WTC11 (cell line): ENCODE measurements around the gene LRP1. TPM values are rescaled to one million over a fixed set of nuclear protein-coding genes. Genes with fewer than 3 reads are reported as not detected.

Experiments
- ATAC-seq: fragments of 200-7000 bp; cut with Tn5 transposase; 2 replicates; pipeline ENCODE4 v1.10.0; 2021; ENCODE audit warnings: mild to moderate bottlenecking, moderate library complexity
- CTCF ChIA-PET: fragments of 300-600 bp; sonication (Branson Sonifier 250); formaldehyde crosslinking; loops from one replicate; lab custom pipeline; 2021; ENCODE audit warnings: antibody characterized with exemption; lab: Charles Lee
- POLR2A ChIA-PET: fragments of 350-600 bp; sonication (Branson Sonifier 250); formaldehyde crosslinking; loops from one replicate; lab custom pipeline; 2021; ENCODE audit warnings: antibody characterized with exemption; lab: Charles Lee
- DNase-seq: peaks from one replicate; pipeline ENCODE4 v3.0.0; 2021; ENCODE audit warnings: low spot score
- H3K27ac Mint-ChIP-seq: 2 replicates; pipeline ENCODE4 v1.8.0; 2021; ENCODE audit warnings: mixed read lengths
- H3K27me3 Mint-ChIP-seq: 2 replicates; pipeline ENCODE4 v1.8.0; 2021; ENCODE audit warnings: low read depth, mild to moderate bottlenecking, moderate library complexity, mixed read lengths
- H3K36me3 Mint-ChIP-seq: 2 replicates; pipeline ENCODE4 v1.8.0; 2021; ENCODE audit warnings: mixed read lengths
- H3K4me1 Mint-ChIP-seq: 2 replicates; pipeline ENCODE4 v1.8.0; 2022; ENCODE audit warnings: mixed read lengths
- H3K4me3 Mint-ChIP-seq: 2 replicates; pipeline ENCODE4 v1.8.0; 2021; ENCODE audit warnings: mild to moderate bottlenecking, moderate library complexity, mixed read lengths
- H3K9me3 Mint-ChIP-seq: 2 replicates; pipeline ENCODE4 v1.8.0; 2021; ENCODE audit warnings: mixed read lengths
- AFF4 ChIP-seq: sonication (generic); formaldehyde crosslinking; IDR thresholded peaks from 2 replicates; pipeline ENCODE4 v1.8.1; 2023; ENCODE audit warnings: mild to moderate bottlenecking, missing genetic modification reagents, borderline replicate concordance
- ATF3 ChIP-seq: sonication (generic); formaldehyde crosslinking; conservative IDR thresholded peaks from 2 replicates; pipeline ENCODE4 v1.8.1; 2022; ENCODE audit warnings: mild to moderate bottlenecking, missing genetic modification reagents
- ATF6 ChIP-seq: sonication (generic); formaldehyde crosslinking; IDR thresholded peaks from 2 replicates; pipeline ENCODE4 v1.8.1; 2023; ENCODE audit warnings: mild to moderate bottlenecking, missing genetic modification reagents
- CBFB ChIP-seq: sonication (generic); formaldehyde crosslinking; IDR thresholded peaks from 2 replicates; pipeline ENCODE4 v1.8.1; 2022; ENCODE audit warnings: mild to moderate bottlenecking, low read depth, missing genetic modification reagents
- CREM ChIP-seq: sonication (generic); formaldehyde crosslinking; IDR thresholded peaks from 2 replicates; pipeline ENCODE4 v1.8.1; 2022; ENCODE audit warnings: mild to moderate bottlenecking, missing genetic modification reagents, moderate library complexity
- FOXJ3 ChIP-seq: sonication (generic); formaldehyde crosslinking; IDR thresholded peaks from 2 replicates; pipeline ENCODE4 v1.9.0; 2021; ENCODE audit warnings: missing genetic modification reagents, mild to moderate bottlenecking, borderline replicate concordance
- GRHL2 ChIP-seq: fragments of 250-450 bp; sonication (Bioruptor Pico); IDR thresholded peaks from 2 replicates; pipeline ENCODE4 v1.8.0; 2022; ENCODE audit warnings: mild to moderate bottlenecking, moderate library complexity; ENCODE audit not compliant: insufficient replicate concordance, severe bottlenecking
- IRF1 ChIP-seq: sonication (generic); formaldehyde crosslinking; IDR thresholded peaks from 2 replicates; pipeline ENCODE4 v1.8.0; 2023; ENCODE audit warnings: missing genetic modification reagents
- KAT7 ChIP-seq: sonication (generic); formaldehyde crosslinking; IDR thresholded peaks from 2 replicates; pipeline ENCODE4 v1.8.1; 2023; ENCODE audit warnings: missing genetic modification reagents, mild to moderate bottlenecking, borderline replicate concordance
- MAX ChIP-seq: sonication (generic); formaldehyde crosslinking; IDR thresholded peaks from 2 replicates; pipeline ENCODE4 v1.8.0; 2022; ENCODE audit warnings: mild to moderate bottlenecking, missing genetic modification reagents
- MXD4 ChIP-seq: fragments of 250-450 bp; sonication (Bioruptor Pico); IDR thresholded peaks from 2 replicates; pipeline ENCODE4 v1.8.0; 2021; ENCODE audit warnings: mild to moderate bottlenecking, moderate library complexity, borderline replicate concordance
- NFATC4 ChIP-seq: fragments of 250-450 bp; sonication (Bioruptor Pico); IDR thresholded peaks from 2 replicates; pipeline ENCODE4 v1.9.0; 2021; ENCODE audit warnings: mild to moderate bottlenecking
- STAT6 ChIP-seq: sonication (generic); formaldehyde crosslinking; conservative IDR thresholded peaks from 2 replicates; pipeline ENCODE4 v1.8.1; 2023; ENCODE audit warnings: mild to moderate bottlenecking, low read depth, missing genetic modification reagents, moderate library complexity
- TEAD4 ChIP-seq: sonication (generic); formaldehyde crosslinking; IDR thresholded peaks from 2 replicates; pipeline ENCODE4 v1.8.0; 2022; ENCODE audit warnings: mild to moderate bottlenecking, missing genetic modification reagents
- USF1 ChIP-seq: sonication (generic); formaldehyde crosslinking; IDR thresholded peaks from 2 replicates; pipeline ENCODE4 v1.8.0; 2022; ENCODE audit warnings: mild to moderate bottlenecking, missing genetic modification reagents
- ZBTB43 ChIP-seq: sonication (generic); formaldehyde crosslinking; IDR thresholded peaks from 2 replicates; pipeline ENCODE4 v1.8.1; 2023; ENCODE audit warnings: mild to moderate bottlenecking, missing genetic modification reagents
- ZNF121 ChIP-seq: sonication (generic); formaldehyde crosslinking; IDR thresholded peaks from 2 replicates; pipeline ENCODE4 v1.8.0; 2023; ENCODE audit warnings: missing genetic modification reagents
- ZNF425 ChIP-seq: fragments of 250-450 bp; sonication (Bioruptor Pico); conservative IDR thresholded peaks from 2 replicates; pipeline ENCODE4 v1.9.0; 2021; ENCODE audit warnings: mild to moderate bottlenecking
- total RNA-seq: library from RNA; stranded (reverse); gene quantifications from 3 replicates; pipeline ENCODE4 v1.2.3, GENCODE V29; 2021

Gene LRP1
- total RNA-seq, 1 experiment from 2014 or later, result 120 TPM

- TF ChIP-seq AFF4 (no peak), KAT7 (CRISPR knock-in tag) (no peak), MXD4 (CRISPR knock-in tag) (no peak), CREM (CRISPR knock-in tag) (no peak), USF1 (CRISPR knock-in tag) (no peak), ZBTB43 (CRISPR knock-in tag) (no peak), ATF3 (CRISPR knock-in tag) (no peak), GRHL2 (CRISPR knock-in tag) (no peak), TEAD4 (no peak), ATF6 (no peak)
- TF ChIP-seq, all 79 proteins: peak for 0
Observed at GRCh38 chr12:57131896-57132744, 3.8 kb downstream of the LRP1 start (continued).

- Mint-ChIP-seq H3K36me3 (no peaks in the 10 kb centered on the region), H3K27ac (peak overlapping the region; percentile 56; the same call in 1 of the 2 replicates), H3K4me3 (0 out of 2 replicates have a peak overlapping the region, but pooled peaks have one; percentile 18), H3K9me3 (no peaks in the 10 kb centered on the region), H3K27me3 (no peaks in the 10 kb centered on the region), H3K4me1 (peaks cover 70% of the 10 kb centered on the region)
- ChIA-PET POLR2A (interaction anchor here (1.0 kb wide), 1 partner anchor 96 kb away, joined by 3 read pairs; the partner anchor contains the start of gene SHMT2), CTCF (interaction anchor here (0.6 to 2.3 kb wide), 9 partner anchors 9 to 110 kb away, joined by 3 to 11 read pairs (median 3); no protein-coding TSS in a partner anchor)
- TF ChIP-seq FOXJ3 (CRISPR knock-in tag), result no peak
- no peak for TF ChIP-seq NFATC4 (CRISPR knock-in tag)
- no peak for TF ChIP-seq ZNF425 (CRISPR knock-in tag)
- no peak for TF ChIP-seq CBFB
- TF ChIP-seq IRF1, result no peak
- TF ChIP-seq ZNF121 (CRISPR knock-in tag), result no peak
- no peak for TF ChIP-seq STAT6 (CRISPR knock-in tag)
- TF ChIP-seq MAX (CRISPR knock-in tag), result no peak
- ATAC-seq (no peak), DNase-seq (no peak)
Observed at GRCh38 chr12:57133013-57133569, 4.8 kb downstream of the LRP1 start.
